D721Med (cell line): ENCODE results near the gene LRRC32.
A peak's percentile ranks its signal among the peaks of the same experiment; 100 is the strongest.

Experiments
- DNase-seq: peaks from one replicate; pipeline ENCODE4 v3.0.0; 2011; ENCODE audit warnings: low spot score; ENCODE audit not compliant: insufficient read length
- FAIRE-seq: peaks from 2 replicates; lab custom pipeline; 2011; peaks lifted over from hg19 to GRCh38; lab: Jason Lieb, UNC
- CTCF ChIP-seq: IDR thresholded peaks from 2 replicates; pipeline ENCODE4 v1.5.1; 2012; ENCODE audit warnings: mild to moderate bottlenecking, control low read depth; ENCODE audit not compliant: insufficient read depth; ENCODE audit errors: missing control alignments

The LRRC32 gene

DNA sequence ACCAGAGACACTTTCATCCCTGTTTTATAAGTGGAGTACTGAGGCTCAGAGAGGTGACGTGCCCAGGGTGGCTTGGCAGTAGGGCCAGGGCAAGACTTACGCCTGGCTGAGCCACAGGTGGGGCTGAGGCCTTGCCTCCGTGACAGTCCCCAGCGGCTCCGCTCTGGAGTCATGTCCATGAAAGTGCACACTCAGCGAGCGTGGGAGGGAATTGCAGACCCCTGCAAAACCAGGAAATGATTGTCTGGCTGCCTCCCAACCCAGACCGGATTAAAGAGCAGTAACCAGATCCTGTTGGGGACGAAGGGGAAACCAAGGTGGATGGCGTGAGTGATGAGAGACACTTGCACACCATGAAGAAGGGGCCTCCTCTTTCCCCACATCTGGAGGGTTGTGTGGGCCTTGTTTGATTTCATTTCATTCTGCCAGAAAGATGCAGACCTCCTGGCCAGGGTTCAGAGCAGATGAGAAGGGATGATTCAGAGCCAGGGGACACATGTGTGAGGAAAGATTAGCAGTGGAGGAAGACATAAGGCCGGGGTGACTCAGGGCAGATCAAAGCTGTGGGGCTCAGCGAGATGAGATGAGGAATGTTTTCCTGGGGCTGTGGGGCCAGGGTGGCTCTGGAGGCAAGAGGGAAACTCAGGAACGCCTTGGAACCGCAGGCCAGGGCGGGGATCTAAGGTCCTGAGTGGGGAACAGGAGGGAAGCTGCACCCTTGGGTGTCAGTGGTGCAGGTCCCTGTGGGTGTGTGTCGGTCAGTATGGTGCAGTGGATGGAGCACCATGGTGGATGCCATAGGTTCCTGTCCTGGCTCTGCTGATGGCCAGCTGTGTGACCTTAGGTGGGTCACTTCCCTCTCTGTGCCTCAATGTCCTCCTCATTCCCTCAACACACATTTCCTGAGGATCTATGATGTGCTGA, 29.9 kb upstream of the LRRC32 start:
- FAIRE-seq (no peak), DNase-seq (no peak)

GRCh38 chr11:76699451-76700091, 29.0 kb upstream of the LRRC32 start:
- no peak for TF ChIP-seq CTCF
- FAIRE-seq, result no peak

More for the DNA sequence above, 29.9 kb upstream of the LRRC32 start:
- no peak for TF ChIP-seq CTCF

DNA sequence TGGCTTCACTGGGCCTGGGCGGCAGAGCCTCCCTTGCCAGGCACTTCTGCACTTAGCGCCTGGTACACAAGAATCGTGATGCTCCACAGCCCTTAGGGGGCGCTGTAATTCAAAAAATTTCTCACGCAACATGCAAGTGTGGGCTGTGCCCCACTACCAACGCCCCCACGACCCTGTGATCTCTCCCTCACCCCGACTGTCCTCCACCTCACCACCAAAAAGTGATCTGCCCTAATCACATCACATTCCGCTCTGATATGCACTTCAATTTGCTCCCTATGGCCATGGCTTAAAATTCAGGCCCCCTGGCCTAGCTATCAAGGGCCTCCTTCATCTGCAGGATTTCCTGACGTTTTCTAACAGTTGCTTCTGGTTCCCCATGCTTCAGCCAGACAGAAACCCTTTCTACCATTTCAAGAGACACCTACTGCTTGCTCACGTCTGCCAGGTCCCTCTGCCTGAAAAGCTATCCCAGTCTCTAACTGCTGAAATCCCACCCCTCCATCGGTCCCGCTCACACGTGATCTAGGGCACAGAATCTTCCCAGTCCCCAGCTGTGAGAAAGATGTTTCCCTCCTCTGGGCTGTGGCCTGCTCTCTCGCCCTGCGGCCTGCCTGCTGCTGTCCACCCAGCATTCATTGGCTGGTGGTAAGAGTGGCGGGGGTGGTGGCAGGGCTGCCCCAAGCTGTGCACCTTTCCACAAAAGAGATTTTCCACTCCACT, 27.9 kb upstream of the LRRC32 start:
- FAIRE-seq (no peak), DNase-seq (no peak)
- TF ChIP-seq CTCF, result peak; percentile 27

More at GRCh38 chr11:76699451-76700091, 29.0 kb upstream of the LRRC32 start:
- DNase-seq, result no peak

DNA sequence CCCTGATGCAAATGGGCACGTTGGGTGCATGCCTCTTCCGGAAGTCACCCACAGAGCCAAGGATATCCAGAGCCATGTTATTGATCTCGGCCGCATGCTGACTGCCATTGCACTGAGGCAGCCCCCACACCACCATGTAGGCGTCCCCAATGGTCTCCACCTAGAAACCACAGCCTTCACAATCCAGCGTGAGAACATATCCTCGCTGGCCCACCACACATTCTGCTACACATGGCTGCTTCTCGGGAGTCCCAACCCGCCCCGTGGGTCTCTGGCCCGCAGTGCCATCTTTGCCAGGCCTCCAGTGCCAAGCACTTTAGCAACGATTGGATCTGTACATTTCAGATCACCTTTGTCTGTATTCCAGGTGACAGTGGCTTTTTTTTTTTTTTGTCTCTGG, 26.2 kb upstream of the LRRC32 start:
- no peak for FAIRE-seq
- no peak for TF ChIP-seq CTCF
- no peak for DNase-seq

GRCh38 chr11:76695771-76696170, 25.2 kb upstream of the LRRC32 start:
- no peak for TF ChIP-seq CTCF
- no peak for FAIRE-seq
- DNase-seq, result no peak

- DNase-seq, result no peak
- FAIRE-seq, result no peak
- no peak for TF ChIP-seq CTCF
Observed at GRCh38 chr11:76695133-76695532, 24.6 kb upstream of the LRRC32 start.
